ENCODE measurements around the gene LSMEM2. TPM values are rescaled to one million over a fixed set of nuclear protein-coding genes. Genes with fewer than 3 reads are reported as not detected.
"Not testable (repeated sequence)": the region's sequence is repeated elsewhere in the genome, so short reads cannot be mapped to it uniquely, and the experiment has no call there.

The LSMEM2 gene
- total RNA-seq, 2 donors from 2014 or later = 0.26 TPM; not detected in 1

DNA sequence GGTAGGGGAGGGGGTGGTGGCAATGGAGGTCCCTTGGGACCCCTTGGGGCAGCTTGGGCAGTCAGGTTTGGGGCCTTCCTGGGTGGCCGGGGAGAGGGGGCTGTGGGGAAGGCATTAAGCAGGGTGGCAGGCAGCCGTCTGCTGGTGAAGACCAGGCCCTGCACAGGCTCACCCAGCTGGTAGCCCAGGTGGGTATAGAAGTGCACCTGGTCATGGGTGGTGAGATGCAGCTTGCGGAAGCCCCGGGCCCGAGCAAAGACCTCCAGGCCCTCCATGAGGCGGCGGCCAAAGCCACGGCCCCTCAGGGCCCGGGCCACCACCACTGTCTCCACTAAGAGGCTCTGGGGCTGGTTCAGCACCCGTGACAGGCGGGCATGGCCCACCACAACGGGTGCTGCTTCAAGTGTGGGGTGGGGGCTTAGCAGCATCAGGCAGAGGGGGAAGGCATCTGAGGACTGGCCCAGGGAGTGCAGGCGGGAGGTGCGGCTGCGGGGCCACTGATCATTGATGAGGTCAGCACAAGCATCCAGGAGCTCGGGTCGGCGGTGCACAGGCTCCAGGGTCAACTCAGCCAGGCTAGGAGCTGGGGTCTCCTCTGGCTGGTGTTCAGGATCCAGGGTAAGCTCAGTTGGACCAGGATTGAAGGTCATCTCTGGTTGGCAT lies 18.0 kb downstream of the LSMEM2 start:
- no peak for ATAC-seq (replicated peaks in 1 of 2)
- no peak for DNase-seq
- H3K4me1 Mint-ChIP-seq (ENCODE audit: low read depth) = peaks cover 36% of the 10 kb centered on the region
- no peaks in the 10 kb centered on the region for H3K9me3 Mint-ChIP-seq
- H3K27ac Mint-ChIP-seq = no peak overlapping the region
- H3K36me3 Mint-ChIP-seq (ENCODE audit: insufficient read depth in 2 of 2) = no peaks in the 10 kb centered on the region
- H3K4me3 Mint-ChIP-seq = peak overlapping the region in 1 of 2 donors; percentile 27
- H3K27me3 Mint-ChIP-seq (ENCODE audit: low read depth) = no peaks in the 10 kb centered on the region

DNA sequence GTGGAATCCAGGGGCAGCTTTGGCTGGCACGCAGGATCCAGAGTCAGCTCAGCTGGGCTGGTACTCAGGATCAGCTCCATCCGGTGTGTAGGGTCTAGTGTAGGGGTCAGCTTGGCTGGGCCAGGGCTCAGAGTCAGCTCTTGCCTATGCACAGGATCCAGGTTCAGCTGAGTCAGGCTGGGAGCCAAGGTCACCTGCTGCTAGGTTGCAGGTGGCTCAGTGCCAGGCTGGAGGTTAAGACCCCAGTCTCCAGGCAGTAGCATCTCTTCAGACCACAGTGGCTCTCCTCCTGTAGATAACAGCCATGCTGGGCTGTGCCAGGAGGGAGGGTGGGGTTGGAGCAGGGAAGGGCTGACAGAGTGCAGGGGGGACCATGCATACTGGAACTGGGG lies 18.5 kb downstream of the LSMEM2 start:
- Mint-ChIP-seq H3K4me1 (ENCODE audit: low read depth) (peaks cover 35% of the 10 kb centered on the region), H3K27me3 (ENCODE audit: low read depth) (no peaks in the 10 kb centered on the region), H3K9me3 (no peaks in the 10 kb centered on the region), H3K36me3 (ENCODE audit: insufficient read depth in 2 of 2) (no peaks in the 10 kb centered on the region), H3K4me3 (peak overlapping the region in 1 of 2 donors; percentile 98), H3K27ac (no peak overlapping the region)
- ATAC-seq (replicated peaks in 1 of 2) = no peak
- DNase-seq = no peak

DNA sequence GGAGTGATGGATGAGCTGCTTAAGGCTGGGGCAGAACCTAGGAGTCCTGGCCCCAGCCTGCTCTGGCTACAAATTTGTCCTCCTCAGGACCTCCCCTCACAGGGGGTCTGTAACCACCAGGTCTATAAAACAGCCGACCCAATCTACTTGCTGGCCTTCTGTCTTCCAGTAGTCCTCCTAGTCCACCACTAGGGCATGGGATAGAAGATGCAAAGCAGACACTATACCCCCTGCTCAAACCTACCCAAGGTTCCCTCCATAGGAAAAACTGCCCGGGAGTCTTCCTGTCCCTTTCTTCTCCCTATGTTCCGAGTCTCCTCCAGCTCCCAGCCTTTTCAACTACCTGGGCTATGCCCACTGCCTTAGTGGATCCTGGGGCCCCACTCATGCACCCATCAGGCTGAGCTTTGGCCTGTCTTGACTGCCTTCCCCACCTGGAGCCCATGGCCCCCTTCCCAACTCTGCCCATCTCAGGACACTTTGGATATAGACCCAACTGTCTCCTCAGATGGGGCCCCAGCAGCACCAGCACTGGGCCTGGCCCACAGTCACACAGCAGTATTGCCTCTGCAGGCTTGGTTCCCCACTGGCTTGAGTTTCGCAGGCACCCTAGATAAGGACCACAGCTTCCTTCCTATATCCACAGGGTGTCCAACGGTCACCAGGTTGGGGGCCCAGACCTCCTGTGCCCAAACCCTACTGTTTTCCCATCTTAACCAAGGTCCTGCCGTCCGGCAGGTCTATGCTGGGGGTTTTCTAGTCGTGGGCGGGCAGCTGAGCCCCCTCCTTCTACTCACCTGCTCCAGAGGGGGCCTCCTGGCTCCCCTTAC lies 19.2 kb downstream of the LSMEM2 start:
- no peaks in the 10 kb centered on the region for H3K9me3 Mint-ChIP-seq
- no peaks in the 10 kb centered on the region for H3K36me3 Mint-ChIP-seq (ENCODE audit: insufficient read depth in 2 of 2)
- DNase-seq = no peak
- H3K4me1 Mint-ChIP-seq (ENCODE audit: low read depth) = peaks cover 28% of the 10 kb centered on the region
- H3K27ac Mint-ChIP-seq = peak overlapping the region; percentile 40
- H3K4me3 Mint-ChIP-seq = peak overlapping the region; percentile 94 to 98
- no peaks in the 10 kb centered on the region for H3K27me3 Mint-ChIP-seq (ENCODE audit: low read depth)
- ATAC-seq (replicated peaks in 1 of 2) = no peak

DNA sequence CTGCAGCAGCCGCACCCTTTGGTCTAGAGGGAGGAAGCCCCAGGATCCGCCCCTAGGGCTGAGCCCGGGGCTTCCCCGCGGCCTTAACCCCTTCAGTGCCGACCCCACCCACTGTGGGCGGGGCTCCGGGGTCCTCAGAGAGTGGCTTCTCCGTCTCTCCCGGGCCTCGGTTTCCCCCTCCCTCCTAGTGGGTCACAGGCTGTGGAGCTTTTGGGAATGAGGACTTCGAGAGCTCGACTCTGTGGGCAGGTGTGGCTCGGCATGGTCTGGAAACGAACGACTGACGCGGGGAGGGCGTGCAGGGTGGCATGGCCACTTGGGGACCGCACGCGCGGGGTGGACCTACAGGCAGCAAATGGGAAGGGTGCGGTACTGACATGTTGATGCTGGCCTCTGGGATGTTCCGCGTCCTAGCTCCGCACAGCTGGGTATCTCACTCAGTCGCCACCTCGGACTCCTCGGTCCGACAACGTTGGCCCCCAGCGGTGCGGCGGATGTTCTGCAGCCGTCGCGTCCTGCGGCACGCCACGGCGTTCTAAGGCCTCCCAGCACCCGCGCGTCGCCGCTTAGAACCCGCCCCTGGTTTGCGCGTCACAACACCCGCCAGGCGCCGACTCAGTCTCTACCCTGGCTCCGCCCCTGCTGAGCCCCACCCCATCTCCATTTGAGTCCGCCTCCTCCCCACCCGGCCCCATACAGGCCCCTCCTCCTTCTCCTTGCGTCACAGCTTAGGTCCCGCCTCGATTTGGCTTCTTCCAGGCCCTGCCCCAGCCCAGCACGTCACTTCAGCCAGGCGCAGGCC lies 20.1 kb downstream of the LSMEM2 start, which contains the start of the genes HYAL3 and NAA80:
TSS of gene HYAL3 (minus strand) at position 570 of the 802 bp plus-strand sequence. CDS start 3,803 bp downstream, outside the sequence.
TSS of gene NAA80 (minus strand) at position 570 of the 802 bp plus-strand sequence. CDS start 1,942 bp downstream, outside the sequence.
- H3K4me3 Mint-ChIP-seq = peak within 1 kb of the TSS; percentile 94 to 98
- peak within 1 kb of the TSS; percentile 82 for H3K27ac Mint-ChIP-seq
- DNase-seq = peak; percentile 99 to 100
- H3K27me3 Mint-ChIP-seq (ENCODE audit: low read depth) = no peaks in the 10 kb centered on the region
- H3K9me3 Mint-ChIP-seq = no peaks in the 10 kb centered on the region
- peak; percentile 89 to 90 for ATAC-seq (replicated peaks in 1 of 2)
- peaks cover 24% of the 10 kb centered on the region for H3K4me1 Mint-ChIP-seq (ENCODE audit: low read depth)
- no peaks in the 10 kb centered on the region for H3K36me3 Mint-ChIP-seq (ENCODE audit: insufficient read depth in 2 of 2)

DNA sequence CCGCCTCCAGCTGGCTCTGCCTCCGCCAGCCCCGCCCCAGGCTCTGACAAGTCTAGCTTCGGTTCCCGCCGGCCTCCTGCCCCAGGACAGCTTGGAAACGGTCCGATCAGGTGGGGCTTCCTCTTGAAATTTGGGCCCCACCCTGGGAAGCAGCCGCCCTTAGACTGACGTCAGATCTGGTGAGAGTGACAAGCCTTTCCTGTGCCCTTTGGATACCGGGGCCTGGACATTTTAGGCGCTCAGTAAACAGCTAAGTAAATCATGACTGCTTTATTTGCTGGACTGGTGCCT lies 20.7 kb downstream of the LSMEM2 start:
- H3K36me3 Mint-ChIP-seq (ENCODE audit: insufficient read depth in 2 of 2) = no peaks in the 10 kb centered on the region
- peaks cover 27% of the 10 kb centered on the region for H3K4me1 Mint-ChIP-seq (ENCODE audit: low read depth)
- DNase-seq (no peak), ATAC-seq (replicated peaks in 1 of 2) (no peak)
- H3K27ac Mint-ChIP-seq = peak overlapping the region; percentile 82
- H3K4me3 Mint-ChIP-seq = peak overlapping the region; percentile 94 to 98
- no peaks in the 10 kb centered on the region for H3K27me3 Mint-ChIP-seq (ENCODE audit: low read depth)
- no peaks in the 10 kb centered on the region for H3K9me3 Mint-ChIP-seq

DNA sequence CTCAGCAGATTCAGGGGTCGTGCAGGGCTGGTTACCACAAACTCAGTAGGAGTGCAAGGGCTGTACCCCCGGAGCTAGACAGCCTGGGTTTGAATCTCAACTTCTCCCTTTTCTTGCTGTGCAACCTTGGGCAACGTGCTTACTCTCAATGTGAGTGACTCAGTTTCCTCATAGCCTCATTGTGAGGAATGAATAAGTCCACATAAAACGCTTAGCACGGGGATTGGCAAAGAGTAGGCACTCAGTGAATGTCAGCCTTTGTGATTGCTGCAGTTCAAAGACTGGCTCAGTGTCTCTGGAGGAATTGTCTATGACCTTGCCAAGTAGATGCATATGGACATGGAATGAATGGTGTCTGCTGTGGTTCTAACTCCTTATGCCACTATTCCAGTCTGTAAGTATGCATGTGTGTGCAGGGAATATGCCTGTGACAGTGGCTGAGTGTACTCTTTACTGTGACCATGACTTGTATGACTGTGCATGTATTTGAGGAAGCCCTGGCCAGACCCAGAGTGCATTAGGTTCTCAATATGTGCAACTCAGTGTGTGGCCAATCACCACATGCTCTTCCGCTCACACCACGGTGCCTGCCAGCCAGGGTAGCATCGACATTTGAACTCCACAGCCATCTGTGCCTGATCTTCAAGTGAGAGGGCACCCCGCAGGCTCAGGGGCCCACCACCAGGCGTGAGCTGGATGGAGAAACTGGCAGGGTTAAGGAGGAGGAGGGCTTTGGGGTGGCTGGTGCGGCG lies 21.2 kb downstream of the LSMEM2 start:
- no peaks in the 10 kb centered on the region for H3K27me3 Mint-ChIP-seq (ENCODE audit: low read depth)
- H3K4me1 Mint-ChIP-seq (ENCODE audit: low read depth) = peaks cover 32% of the 10 kb centered on the region
- H3K36me3 Mint-ChIP-seq (ENCODE audit: insufficient read depth in 2 of 2) = no peaks in the 10 kb centered on the region
- peak overlapping the region; percentile 94 to 98 for H3K4me3 Mint-ChIP-seq
- peak overlapping the region; percentile 82 for H3K27ac Mint-ChIP-seq
- no peak for DNase-seq
- peak in 1 of 2 donors; percentile 4 for ATAC-seq (replicated peaks in 1 of 2)
- no peaks in the 10 kb centered on the region for H3K9me3 Mint-ChIP-seq

DNA sequence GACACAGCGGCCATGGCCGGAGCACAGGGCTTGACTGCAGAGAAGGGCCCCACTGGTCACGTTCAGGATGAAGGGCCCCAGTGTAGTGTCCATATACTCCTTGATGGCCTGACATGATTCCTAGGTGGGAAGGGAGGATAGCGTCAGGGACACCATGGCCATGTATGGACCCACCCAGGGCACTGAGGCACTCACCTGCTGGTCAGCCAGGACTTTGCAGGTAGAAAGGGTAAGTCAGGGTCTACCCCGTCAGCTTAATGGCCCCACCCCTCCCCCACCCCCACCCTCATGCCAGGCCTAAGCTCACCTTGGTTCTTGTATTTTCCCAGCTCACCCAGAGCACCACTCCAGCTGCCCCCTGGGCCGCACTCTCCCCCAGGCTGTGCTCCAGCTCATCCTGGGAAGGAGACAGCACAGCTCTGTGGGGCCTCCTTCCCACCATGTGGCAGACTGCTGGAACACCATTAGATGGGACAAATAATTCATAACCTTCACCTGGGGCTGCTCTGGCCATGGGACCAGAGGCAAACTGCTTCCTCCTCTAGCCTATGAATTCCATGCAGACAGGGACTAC lies 21.9 kb downstream of the LSMEM2 start:
- Mint-ChIP-seq H3K27me3 (ENCODE audit: low read depth) (no peaks in the 10 kb centered on the region), H3K4me3 (peak overlapping the region; percentile 94 to 98), H3K4me1 (ENCODE audit: low read depth) (peaks cover 33% of the 10 kb centered on the region), H3K27ac (no peak overlapping the region), H3K36me3 (ENCODE audit: insufficient read depth in 2 of 2) (no peaks in the 10 kb centered on the region), H3K9me3 (no peaks in the 10 kb centered on the region)
- no peak for DNase-seq
- ATAC-seq (replicated peaks in 1 of 2) = no peak

DNA sequence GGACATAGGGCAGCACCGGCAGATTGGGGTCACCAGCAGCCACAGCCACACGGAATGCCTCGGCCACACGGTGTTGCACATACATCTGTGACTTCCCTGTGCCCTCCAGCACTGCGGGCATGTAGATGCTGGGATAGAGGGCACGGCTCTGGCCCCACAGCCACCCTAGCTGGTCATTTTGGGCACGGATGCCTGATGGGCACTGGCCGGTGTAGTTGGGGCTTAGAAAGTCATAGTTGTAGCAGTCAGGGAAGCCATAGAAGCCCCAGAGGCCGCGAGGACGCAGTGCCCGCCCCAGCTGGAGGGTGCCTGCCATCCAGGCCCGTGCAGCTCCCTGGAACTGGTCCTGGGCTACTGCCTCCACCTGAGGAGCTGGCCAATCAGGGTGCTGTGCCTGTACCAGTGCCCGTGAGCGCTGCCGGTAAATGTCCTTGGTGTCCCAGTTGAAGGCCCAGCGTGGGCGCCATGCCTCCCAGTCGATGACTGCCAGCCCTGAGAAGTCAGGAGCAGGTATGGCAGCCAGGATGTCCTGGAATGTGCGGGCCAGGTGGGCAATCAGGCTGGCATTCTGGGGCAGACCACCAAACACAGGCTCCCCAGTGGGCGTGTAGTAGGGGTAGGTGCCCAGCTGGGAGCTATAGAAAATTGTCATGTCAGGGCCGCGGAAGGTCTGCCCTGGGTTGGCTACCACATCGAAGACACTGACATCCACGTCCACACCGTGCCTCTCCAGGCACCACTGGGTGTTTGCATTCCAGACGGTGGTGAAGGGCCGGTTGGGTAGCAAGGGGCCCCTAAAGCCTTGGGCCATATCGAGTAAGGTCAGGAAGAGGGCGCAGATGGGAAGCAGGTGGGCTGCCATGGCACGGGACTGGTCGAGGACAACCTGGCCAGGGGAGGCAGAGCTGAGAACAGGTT lies 23.5 kb downstream of the LSMEM2 start:
- Mint-ChIP-seq H3K36me3 (ENCODE audit: insufficient read depth in 2 of 2) (no peaks in the 10 kb centered on the region), H3K27me3 (ENCODE audit: low read depth) (no peaks in the 10 kb centered on the region), H3K27ac (no peak overlapping the region), H3K4me3 (no peak overlapping the region), H3K9me3 (no peaks in the 10 kb centered on the region), H3K4me1 (ENCODE audit: low read depth) (peaks cover 33% of the 10 kb centered on the region)
- ATAC-seq (replicated peaks in 1 of 2) (no peak), DNase-seq (no peak)

DNA sequence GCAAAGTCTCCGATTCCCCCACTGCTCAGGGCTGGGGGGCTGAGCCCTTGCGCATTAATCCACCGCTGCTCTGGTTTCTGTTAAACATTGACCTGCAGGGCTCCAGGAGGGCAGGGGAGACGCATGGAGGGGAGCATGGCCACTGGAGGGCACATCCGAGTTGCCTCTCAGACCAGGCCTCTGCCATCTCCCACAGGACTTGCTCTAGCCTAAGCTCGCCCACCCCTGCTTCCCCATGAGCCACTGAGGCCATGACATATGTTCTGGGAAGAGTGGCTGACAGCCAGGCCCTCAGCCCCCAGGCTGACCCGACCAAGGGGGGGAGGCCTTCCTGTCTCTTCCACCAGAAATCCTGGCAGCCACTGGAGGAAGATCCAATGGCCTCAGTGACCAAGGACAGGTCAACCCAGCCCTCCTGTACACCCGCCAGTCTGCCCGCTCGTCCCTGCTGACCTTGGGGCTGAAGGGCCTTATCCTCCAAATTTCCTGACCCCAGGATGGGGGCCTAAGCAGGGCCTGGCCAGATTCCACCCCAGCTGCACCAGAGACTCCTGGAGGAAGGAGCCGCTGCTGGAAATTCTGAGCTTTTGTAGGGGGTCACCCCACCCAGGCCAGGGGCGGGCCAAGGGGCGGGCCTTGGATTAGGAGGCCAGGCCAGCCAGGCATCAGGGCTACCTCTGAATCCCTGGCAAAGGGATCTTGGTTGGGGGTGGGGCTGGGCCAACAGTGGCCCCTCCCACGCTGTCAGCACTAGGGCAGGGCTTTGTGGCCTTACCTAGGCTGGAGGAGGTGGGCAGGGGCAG lies 24.3 kb downstream of the LSMEM2 start, which contains the start of gene HYAL1:
TSS of gene HYAL1 (minus strand) at position 562 of the 803 bp plus-strand sequence. CDS start 618 bp downstream, outside the sequence.
- DNase-seq (no peak), ATAC-seq (replicated peaks in 1 of 2) (no peak)
- Mint-ChIP-seq H3K27ac (no peak within 1 kb of the TSS), H3K27me3 (ENCODE audit: low read depth) (no peaks in the 10 kb centered on the region), H3K9me3 (no peaks in the 10 kb centered on the region), H3K4me1 (ENCODE audit: low read depth) (peaks cover 29% of the 10 kb centered on the region), H3K4me3 (no peak within 1 kb of the TSS), H3K36me3 (ENCODE audit: insufficient read depth in 2 of 2) (no peaks in the 10 kb centered on the region)

DNA sequence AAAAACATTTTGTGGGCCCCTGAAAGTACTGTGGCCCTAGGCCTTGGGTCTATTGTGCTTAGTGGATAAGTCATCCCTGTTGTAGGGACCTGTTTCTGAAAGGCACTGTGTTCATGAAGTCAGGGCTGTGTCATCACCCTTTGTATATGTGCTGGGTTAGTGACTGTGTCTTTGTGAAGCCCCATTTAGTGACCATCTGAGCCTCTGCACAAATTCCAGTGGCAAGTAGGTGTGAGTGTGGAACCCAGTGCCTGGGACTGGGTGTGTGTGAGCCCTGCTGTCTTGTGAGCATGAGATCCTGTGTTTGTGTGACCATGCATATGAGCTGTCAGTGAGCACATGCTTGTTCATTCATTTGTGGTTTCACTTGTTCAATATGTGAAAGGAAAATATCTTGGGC lies 25.7 kb downstream of the LSMEM2 start:
- Mint-ChIP-seq H3K4me3 (no peak overlapping the region), H3K27me3 (ENCODE audit: low read depth) (no peaks in the 10 kb centered on the region), H3K27ac (no peak overlapping the region), H3K36me3 (ENCODE audit: insufficient read depth in 2 of 2) (no peaks in the 10 kb centered on the region), H3K4me1 (ENCODE audit: low read depth) (peaks cover 25% of the 10 kb centered on the region), H3K9me3 (no peaks in the 10 kb centered on the region)
- DNase-seq (no peak), ATAC-seq (replicated peaks in 1 of 2) (peak; percentile 60 to 63)

DNA sequence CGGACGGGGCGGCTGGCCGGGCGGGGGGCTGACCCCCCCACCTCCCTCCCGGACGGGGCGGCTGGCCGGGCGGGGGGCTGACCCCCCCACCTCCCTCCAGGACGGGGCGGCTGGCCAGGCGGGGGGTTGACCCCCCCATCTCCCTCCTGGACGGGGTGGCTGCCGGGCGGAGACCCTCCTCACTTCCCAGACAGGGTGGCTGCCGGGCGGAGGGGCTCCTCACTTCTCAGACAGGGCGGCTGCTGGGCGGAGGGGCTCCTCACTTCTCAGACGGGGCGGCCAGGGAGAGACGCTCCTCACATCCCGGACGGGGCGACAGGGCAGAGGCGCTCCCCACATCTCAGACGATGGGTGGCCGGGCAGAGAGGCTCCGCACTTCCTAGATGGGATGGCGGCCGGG lies 33.2 kb downstream of the LSMEM2 start:
- H3K27me3 Mint-ChIP-seq (ENCODE audit: low read depth); ATAC-seq (replicated peaks in 1 of 2); H3K4me3 Mint-ChIP-seq; DNase-seq; H3K36me3 Mint-ChIP-seq (ENCODE audit: insufficient read depth in 2 of 2); H3K27ac Mint-ChIP-seq; H3K9me3 Mint-ChIP-seq: not testable (repeated sequence)
- H3K4me1 Mint-ChIP-seq (ENCODE audit: low read depth) = peaks cover 14% of the 10 kb centered on the region
